Spinal cord (tissue), 10 donors: ENCODE measurements around the gene LCE7A. TPM values are rescaled to one million over a fixed set of nuclear protein-coding genes. Genes with fewer than 3 reads are reported as not detected.

Experiments used
- DNase-seq, 6 donors: peaks; one replicate each; pipeline versions ENCODE4 v3.0.0 to v3.0.0-alpha.2; 2013 to 2015; ENCODE audit warnings: low spot score in 6 of 6, low read depth in 4 of 6
- H3K27ac ChIP-seq: one replicate; pipeline ENCODE4 v1.5.1; 2013; ENCODE audit warnings: low read depth, low read length, control low read depth
- H3K27me3 ChIP-seq: one replicate; pipeline ENCODE4 v1.6.1; 2013; ENCODE audit warnings: low read length; ENCODE audit not compliant: control insufficient read depth, insufficient read depth
- H3K36me3 ChIP-seq: one replicate; pipeline ENCODE4 v1.6.1; 2013; ENCODE audit warnings: low read length; ENCODE audit not compliant: control insufficient read depth, insufficient read depth
- H3K4me1 ChIP-seq: one replicate; pipeline ENCODE4 v1.6.1; 2013; ENCODE audit warnings: low read length; ENCODE audit not compliant: control insufficient read depth, insufficient read depth
- H3K4me3 ChIP-seq: one replicate; pipeline ENCODE4 v1.5.1; 2013; ENCODE audit warnings: low read depth, low read length, control low read depth
- H3K9me3 ChIP-seq: one replicate; pipeline ENCODE4 v1.6.1; 2013; ENCODE audit warnings: low read length; ENCODE audit not compliant: control insufficient read depth, insufficient read depth
- WGBS: methylation state at CpG from one replicate; pipeline ENCODE4 v1.1.5; 2013; ENCODE audit warnings: missing lambda C conversion rate; ENCODE audit not compliant: insufficient coverage; 5-methylcytosine and 5-hydroxymethylcytosine counted together
- polyA plus RNA-seq, 2 donors: library from polyadenylated mRNA; unstranded; fragments of 120-200 nt; gene quantifications; one replicate each; pipeline ENCODE4 v1.2.1, GENCODE V29; 2013; ENCODE audit not compliant: insufficient read length in 2 of 2
- total RNA-seq, 2 donors: library from RNA; depleted of rRNA in 1 of 2; stranded (reverse); fragments of 120-200 nt in 1 of 2; fragments of >200 nt in 1 of 2; gene quantifications; one replicate each; pipeline versions ENCODE4 v1.2.3 to v1.2.4, GENCODE V29; 2013 to 2014
- donor health status: healthy.

The LCE7A gene
- total and polyA plus RNA-seq, 4 donors = not detected

DNA sequence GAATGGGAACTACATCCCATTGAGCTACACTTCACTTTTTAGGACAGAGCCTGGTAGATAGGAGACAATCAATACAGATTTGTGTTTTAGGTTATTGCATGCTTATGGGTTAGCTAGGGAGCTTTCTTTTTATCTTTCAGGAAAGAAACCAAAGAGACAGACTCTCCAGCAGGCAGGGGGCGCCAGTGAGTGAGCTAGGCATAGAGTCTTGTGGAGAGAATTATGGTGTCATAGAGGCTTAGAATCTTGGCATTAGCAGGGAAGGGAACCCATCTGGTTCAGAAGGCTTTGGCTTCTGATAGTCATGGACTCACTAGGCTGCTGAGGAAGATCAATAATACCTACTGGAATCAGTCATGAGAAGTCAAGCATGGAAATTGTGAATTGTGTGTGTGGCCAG lies 18.2 kb downstream of the LCE7A start, which contains the start of gene SMCP:
Gene SMCP (plus strand): TSS at position 281 of the 400 bp plus-strand sequence. CDS start 6,101 bp downstream, outside the sequence.
- no peak for DNase-seq

GRCh38 chr1:152879559-152880198 lies 19.9 kb downstream of the LCE7A start:
- no peaks in the 10 kb centered on the region for H3K9me3 ChIP-seq
- H3K36me3 ChIP-seq = no peaks in the 10 kb centered on the region
- no peaks in the 10 kb centered on the region for H3K4me1 ChIP-seq
- no peak for DNase-seq
- H3K27me3 ChIP-seq = no peaks in the 10 kb centered on the region
- no peak overlapping the region for H3K27ac ChIP-seq
- H3K4me3 ChIP-seq = no peak overlapping the region

More for the DNA sequence above, 18.2 kb downstream of the LCE7A start, which contains the start of gene SMCP:
- no peak within 1 kb of the TSS for H3K4me3 ChIP-seq
- no peaks in the 10 kb centered on the region for H3K36me3 ChIP-seq
- WGBS = 11% methylated on average over 1 of the region's 1 CpG
- no peaks in the 10 kb centered on the region for H3K27me3 ChIP-seq
- H3K9me3 ChIP-seq = no peaks in the 10 kb centered on the region
- H3K27ac ChIP-seq = no peak within 1 kb of the TSS
- no peaks in the 10 kb centered on the region for H3K4me1 ChIP-seq

GRCh38 chr1:152880316-152880715 lies 20.5 kb downstream of the LCE7A start:
- DNase-seq = no peak
- 90% methylated on average over 4 of the region's 4 CpGs for WGBS
- H3K4me1 ChIP-seq = no peaks in the 10 kb centered on the region
- H3K9me3 ChIP-seq = no peaks in the 10 kb centered on the region
- no peaks in the 10 kb centered on the region for H3K36me3 ChIP-seq
- no peak overlapping the region for H3K4me3 ChIP-seq
- H3K27ac ChIP-seq = no peak overlapping the region
- no peaks in the 10 kb centered on the region for H3K27me3 ChIP-seq

DNA sequence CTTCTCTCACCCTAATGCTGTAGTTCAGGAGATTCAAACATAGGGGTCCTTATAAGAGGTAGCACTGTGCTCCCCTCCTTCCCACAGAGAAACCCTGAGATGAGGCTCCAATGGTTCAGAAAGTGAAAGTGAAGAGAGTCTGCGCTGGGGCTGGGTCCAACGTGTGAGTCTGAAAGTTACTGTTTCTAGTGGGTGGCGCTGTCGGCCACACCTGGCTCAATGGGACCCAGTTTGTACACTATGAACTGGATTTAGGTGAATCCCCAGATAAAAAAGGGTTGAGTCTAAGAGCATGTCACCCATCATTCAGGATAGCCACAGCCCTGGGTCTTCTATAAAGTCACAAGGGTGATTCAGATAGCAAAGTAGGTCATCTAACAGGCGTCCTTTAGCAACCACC lies 21.1 kb downstream of the LCE7A start:
- H3K27ac ChIP-seq = no peak overlapping the region
- no peaks in the 10 kb centered on the region for H3K9me3 ChIP-seq
- H3K27me3 ChIP-seq = no peaks in the 10 kb centered on the region
- no peak for DNase-seq
- WGBS = 74% methylated on average over 4 of the region's 5 CpGs
- H3K4me1 ChIP-seq = no peaks in the 10 kb centered on the region
- no peak overlapping the region for H3K4me3 ChIP-seq
- no peaks in the 10 kb centered on the region for H3K36me3 ChIP-seq

DNA sequence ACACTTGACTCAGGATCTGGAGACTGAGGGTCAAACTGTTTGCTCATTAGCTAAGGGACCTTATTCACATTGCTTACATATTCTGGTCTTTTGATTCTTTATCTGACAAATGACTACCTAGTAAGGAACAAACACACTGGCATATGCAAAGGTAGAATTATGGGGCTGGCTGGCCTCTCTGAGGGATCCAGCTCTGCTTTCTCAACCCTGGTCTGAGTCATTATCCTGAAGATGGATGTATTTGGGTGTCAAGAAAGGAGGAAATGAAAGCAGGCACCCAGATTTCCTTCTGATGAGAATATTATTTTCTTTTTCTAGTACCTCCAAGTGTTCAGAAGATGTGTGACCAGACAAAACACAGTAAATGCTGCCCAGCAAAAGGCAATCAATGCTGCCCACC lies 24.3 kb downstream of the LCE7A start:
- H3K4me1 ChIP-seq = no peaks in the 10 kb centered on the region
- no peak overlapping the region for H3K4me3 ChIP-seq
- H3K36me3 ChIP-seq = no peaks in the 10 kb centered on the region
- DNase-seq = no peak
- no peak overlapping the region for H3K27ac ChIP-seq
- no peaks in the 10 kb centered on the region for H3K27me3 ChIP-seq
- H3K9me3 ChIP-seq = no peaks in the 10 kb centered on the region

GRCh38 chr1:152884506-152884905 lies 24.7 kb downstream of the LCE7A start:
- H3K36me3 ChIP-seq = no peaks in the 10 kb centered on the region
- 100% methylated on average over 1 of the region's 1 CpG for WGBS
- H3K27me3 ChIP-seq = no peaks in the 10 kb centered on the region
- H3K4me1 ChIP-seq = no peaks in the 10 kb centered on the region
- no peak for DNase-seq
- H3K4me3 ChIP-seq = no peak overlapping the region
- H3K27ac ChIP-seq = no peak overlapping the region
- H3K9me3 ChIP-seq = no peaks in the 10 kb centered on the region

GRCh38 chr1:152884966-152885624 lies 25.3 kb downstream of the LCE7A start:
- no peak overlapping the region for H3K27ac ChIP-seq
- WGBS = 80% methylated on average over 3 of the region's 4 CpGs
- no peaks in the 10 kb centered on the region for H3K27me3 ChIP-seq
- H3K4me1 ChIP-seq = no peaks in the 10 kb centered on the region
- DNase-seq = no peak
- no peak overlapping the region for H3K4me3 ChIP-seq
- no peaks in the 10 kb centered on the region for H3K9me3 ChIP-seq
- no peaks in the 10 kb centered on the region for H3K36me3 ChIP-seq

DNA sequence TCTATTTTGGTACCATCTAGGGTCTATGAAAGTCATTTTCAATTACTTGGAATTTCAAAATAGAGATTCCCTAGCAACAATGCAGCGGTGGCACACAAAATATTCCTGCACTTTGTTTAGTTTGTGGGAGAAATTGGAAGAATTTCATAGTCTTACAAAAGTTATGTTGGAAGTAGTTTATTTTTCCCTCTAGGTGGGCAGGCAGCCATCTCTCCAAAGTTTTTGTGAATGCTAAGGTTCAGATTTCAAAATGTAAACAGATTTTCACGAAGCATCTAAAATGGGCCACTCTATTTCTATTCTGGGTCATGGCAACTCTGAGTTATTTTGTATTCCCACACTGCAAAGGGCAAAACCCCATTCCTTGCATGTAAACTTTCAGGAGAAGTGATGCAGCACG lies 26.3 kb downstream of the LCE7A start:
- DNase-seq = no peak
- Histone ChIP-seq H3K4me1 (no peaks in the 10 kb centered on the region), H3K9me3 (no peaks in the 10 kb centered on the region), H3K36me3 (no peaks in the 10 kb centered on the region), H3K27ac (no peak overlapping the region), H3K4me3 (no peak overlapping the region), H3K27me3 (no peaks in the 10 kb centered on the region)
- WGBS = 80% methylated on average over 1 of the region's 3 CpGs

DNA sequence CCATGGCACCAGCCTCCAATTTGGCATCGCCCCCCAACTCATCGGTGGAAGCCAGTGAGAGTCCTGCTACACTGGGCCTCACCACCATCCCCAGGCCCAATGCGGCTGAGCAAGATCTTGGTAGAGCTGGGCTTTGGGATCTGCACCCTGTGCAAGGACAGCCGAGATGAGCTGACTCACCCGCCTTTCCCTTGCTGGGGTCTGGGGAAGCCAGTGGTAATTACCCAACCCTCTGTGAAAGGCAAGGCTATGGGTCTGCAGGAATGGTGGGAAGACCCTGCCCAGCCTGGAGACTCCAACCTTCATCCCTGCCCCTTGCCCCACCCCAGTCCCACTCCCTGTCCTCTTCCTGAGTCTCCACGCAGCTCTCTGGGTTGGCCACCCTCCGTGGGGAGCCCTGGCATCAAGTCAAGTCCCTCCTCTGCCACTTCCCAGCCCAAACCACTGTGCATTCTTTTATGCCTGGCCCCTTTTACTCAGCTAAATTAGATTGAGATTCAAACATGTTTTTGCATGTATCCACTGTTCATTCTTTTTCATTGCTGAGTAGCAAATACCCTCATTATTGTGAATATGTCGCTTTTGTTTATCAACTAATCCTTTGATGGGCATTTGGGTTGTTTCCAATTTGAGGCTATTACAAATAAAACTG lies 27.1 kb downstream of the LCE7A start:
- no peaks in the 10 kb centered on the region for H3K9me3 ChIP-seq
- WGBS = 83% methylated on average over 7 of the region's 8 CpGs
- no peak for DNase-seq

DNA sequence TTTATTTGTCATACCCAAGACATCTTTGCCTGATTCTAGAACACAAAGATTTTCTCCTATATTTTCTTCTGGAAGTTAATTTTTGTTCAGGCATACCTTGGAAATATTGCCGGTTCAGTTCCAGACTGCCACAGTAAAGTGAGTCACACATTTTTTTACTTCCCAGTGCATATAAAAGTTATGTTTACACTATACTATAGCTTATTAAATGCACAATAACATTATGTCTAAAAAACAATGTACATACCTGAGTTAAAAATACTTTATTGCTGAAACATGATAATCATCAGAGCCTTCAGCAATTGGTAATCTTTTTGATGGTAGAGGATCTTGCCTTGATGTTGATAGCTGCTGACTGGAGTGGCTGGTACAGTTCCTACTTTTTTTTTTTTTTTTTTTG lies 28.3 kb downstream of the LCE7A start:
- H3K27me3 ChIP-seq = no peaks in the 10 kb centered on the region
- no peak overlapping the region for H3K27ac ChIP-seq
- no peaks in the 10 kb centered on the region for H3K36me3 ChIP-seq
- WGBS = no CpG with 5 or more reads among the region's 1 CpG
- no peaks in the 10 kb centered on the region for H3K9me3 ChIP-seq
- H3K4me3 ChIP-seq = no peak overlapping the region
- no peak for DNase-seq
- no peaks in the 10 kb centered on the region for H3K4me1 ChIP-seq

More for the DNA sequence above, 27.1 kb downstream of the LCE7A start:
- H3K27ac ChIP-seq = no peak overlapping the region
- no peaks in the 10 kb centered on the region for H3K4me1 ChIP-seq
- H3K27me3 ChIP-seq = no peaks in the 10 kb centered on the region
- no peaks in the 10 kb centered on the region for H3K36me3 ChIP-seq
- no peak overlapping the region for H3K4me3 ChIP-seq
